GM19328 (cell line): ENCODE measurements around the gene THOP1.

Experiments used
- ATAC-seq: cut with Tn5 transposase; IDR thresholded peaks from one replicate; pipeline ENCODE4 v1.9.1; 2021; ENCODE audit warnings: mild to moderate bottlenecking, moderate library complexity; ENCODE audit not compliant: unreplicated experiment

The THOP1 gene

GRCh38 chr19:2850256-2850925 is 65.1 kb downstream of the THOP1 start:
- no peak for ATAC-seq

GRCh38 chr19:2852598-2852997 is 67.3 kb downstream of the THOP1 start:
- no peak for ATAC-seq

- no peak for ATAC-seq
Measured at GRCh38 chr19:2853015-2853606, 67.8 kb downstream of the THOP1 start.

GRCh38 chr19:2854849-2855248 is 69.5 kb downstream of the THOP1 start:
- ATAC-seq: no peak

- ATAC-seq: no peak
Measured at GRCh38 chr19:2856457-2857050, 71.3 kb downstream of the THOP1 start.

- no peak for ATAC-seq
Measured at GRCh38 chr19:2858864-2859263, 73.6 kb downstream of the THOP1 start.

- no peak for ATAC-seq
Measured at GRCh38 chr19:2863816-2864215, 78.5 kb downstream of the THOP1 start.
